K562 (cell line): ENCODE results near the gene TMEM204. TPM values are rescaled to one million over a fixed set of nuclear protein-coding genes. Genes with fewer than 3 reads are reported as not detected.
A peak's percentile ranks its signal among the peaks of the same experiment; 100 is the strongest.

Experiments used
- CREB1 ChIP-seq, 2 experiments: sonication (generic) in 1 of 2; formaldehyde crosslinking in 1 of 2; IDR thresholded peaks; 2 replicates each; pipeline versions ENCODE4 v1.6.1 to v1.8.0; 2012 to 2022; ENCODE audit warnings: inconsistent platforms in 1 of 2, mild to moderate bottlenecking in 1 of 2, missing genetic modification reagents in 1 of 2, moderate library complexity in 1 of 2
- FOXP1 ChIP-seq: sonication (generic); formaldehyde crosslinking; IDR thresholded peaks from 2 replicates; pipeline ENCODE4 v1.8.0; 2022; ENCODE audit warnings: mild to moderate bottlenecking, missing genetic modification reagents
- L3MBTL2 ChIP-seq: fragments of 450-650 bp; IDR thresholded peaks from 2 replicates; pipeline ENCODE4 v1.6.1; 2016; ENCODE audit warnings: mild to moderate bottlenecking, moderate library complexity
- LCOR ChIP-seq: sonication (generic); formaldehyde crosslinking; IDR thresholded peaks from 2 replicates; pipeline ENCODE4 v1.8.0; 2022; ENCODE audit warnings: mild to moderate bottlenecking, missing genetic modification reagents
- MEF2A ChIP-seq: IDR thresholded peaks from 2 replicates; pipeline ENCODE4 v1.6.1; 2011; ENCODE audit warnings: low read depth, mild to moderate bottlenecking, low read length, moderate library complexity; ENCODE audit not compliant: control insufficient read depth
- MGA ChIP-seq: fragments of 450-650 bp; IDR thresholded peaks from 2 replicates; pipeline ENCODE4 v1.6.1; 2016; ENCODE audit warnings: mild to moderate bottlenecking, moderate library complexity
- NR2C2 ChIP-seq, 2 experiments: fragments of 200-800 bp in 1 of 2; sonication (Bioruptor generic) in 1 of 2; sonication (generic) in 1 of 2; formaldehyde crosslinking in 1 of 2; IDR thresholded peaks; 2 replicates each; pipeline versions ENCODE4 v1.6.1 to v1.8.0; 2016 to 2022; ENCODE audit warnings: mild to moderate bottlenecking in 1 of 2, missing compliant biosample characterization in 1 of 2, missing genetic modification characterization in 1 of 2, missing genetic modification reagents in 1 of 2
- RBFOX2 ChIP-seq: fragments of 200-400 bp; formaldehyde crosslinking; IDR thresholded peaks from 2 replicates; pipeline ENCODE4 v1.6.1; 2017; ENCODE audit warnings: low read depth, mild to moderate bottlenecking, low read length, moderate library complexity
- SMAD4 ChIP-seq: fragments of 250-450 bp; sonication (Bioruptor Pico); conservative IDR thresholded peaks from 2 replicates; pipeline ENCODE4 v1.8.0; 2021; ENCODE audit warnings: inconsistent platforms, mild to moderate bottlenecking, moderate library complexity
- SPI1 ChIP-seq: IDR thresholded peaks from 2 replicates; pipeline ENCODE4 v1.6.1; 2011; ENCODE audit warnings: low read depth, low read length, control low read depth, borderline replicate concordance
- TSC22D4 ChIP-seq: fragments of 450-650 bp; IDR thresholded peaks from 2 replicates; pipeline ENCODE4 v1.6.1; 2016; ENCODE audit warnings: missing genetic modification characterization, missing biosample characterization, control low read depth
- polyA plus RNA-seq, 8 experiments: library from polyadenylated mRNA; depleted of rRNA in 4 of 8; stranded (reverse) in 5 of 8; unstranded in 3 of 8; fragments of >200 nt; fragmentation: Nextera tagmentation in 2 of 8; fragmentation: Illumina TruSeq in 1 of 8; extraction: Ambion mirVana in 2 of 8; extraction: Trizol in 1 of 8; gene quantifications; 2 replicates each; pipeline versions ENCODE4 v1.2.1 to v1.2.3, GENCODE V29; 2011 to 2014; ENCODE audit warnings: inconsistent platforms in 1 of 8, missing spikeins in 1 of 8
- total RNA-seq, 7 experiments: library from RNA; depleted of rRNA in 6 of 7; stranded (reverse); fragments of >200 nt in 6 of 7; fragmentation: Illumina TruSeq in 2 of 7; extraction: Trizol in 2 of 7; gene quantifications; 2 replicates each; pipeline versions ENCODE4 v1.2.1 to v1.2.3, GENCODE V29; 2011 to 2021; ENCODE audit warnings: low replicate concordance in 1 of 7
- TF ChIP-seq, protein P1 (sequence below): fragments of 200-800 bp; sonication (Bioruptor generic); IDR thresholded peaks from 2 replicates; pipeline ENCODE4 v1.6.1; 2017; ENCODE audit warnings: missing genetic modification characterization, missing compliant biosample characterization

TMEM204 gene
- total and polyA plus RNA-seq, 9 of the 15 experiments (the other 6 are each of a cell fraction or from before 2014, with no cell fraction given) = 0.04 to 0.18 TPM; not detected in 7

DNA sequence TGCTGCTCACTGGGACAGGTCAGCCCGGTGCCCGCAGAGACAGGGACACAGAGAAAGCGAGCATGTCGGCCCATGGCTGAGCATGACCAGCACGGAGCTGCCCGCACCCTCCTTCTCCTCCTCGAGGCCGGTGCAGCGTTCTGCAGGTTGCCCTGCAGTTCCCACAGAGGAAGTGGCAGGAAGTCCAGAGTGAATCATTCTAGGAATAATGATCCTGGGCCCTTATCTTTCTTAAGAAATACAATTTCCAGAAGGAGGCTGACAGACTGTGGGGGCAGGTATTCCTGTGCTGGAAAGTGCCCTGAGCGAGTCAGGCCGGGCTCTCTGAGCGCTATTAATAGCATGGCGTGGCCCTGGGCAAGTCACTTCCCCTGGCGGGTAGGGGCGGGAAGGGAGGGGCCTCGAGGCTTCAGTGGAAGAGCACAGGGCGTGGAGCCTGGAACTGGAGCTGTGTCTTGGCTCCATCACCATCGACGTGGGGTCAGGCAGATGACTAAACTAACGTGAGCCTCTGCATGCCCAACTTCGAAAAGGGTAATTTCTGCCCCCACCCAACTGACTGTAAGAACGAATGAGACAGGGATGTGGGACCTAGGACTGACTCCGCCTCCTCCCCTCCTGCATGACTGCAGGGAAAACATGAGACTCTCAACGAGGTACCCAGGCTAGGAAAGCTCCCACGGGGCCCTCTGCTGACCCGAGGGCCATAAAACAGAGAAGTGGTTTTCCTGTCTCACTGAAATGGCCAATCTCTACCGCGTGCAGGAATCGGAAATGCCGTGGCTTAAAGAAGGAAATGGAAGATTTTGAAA lies 9.8 kb downstream of the TMEM204 start (continued):
- TF ChIP-seq, protein P1, sequence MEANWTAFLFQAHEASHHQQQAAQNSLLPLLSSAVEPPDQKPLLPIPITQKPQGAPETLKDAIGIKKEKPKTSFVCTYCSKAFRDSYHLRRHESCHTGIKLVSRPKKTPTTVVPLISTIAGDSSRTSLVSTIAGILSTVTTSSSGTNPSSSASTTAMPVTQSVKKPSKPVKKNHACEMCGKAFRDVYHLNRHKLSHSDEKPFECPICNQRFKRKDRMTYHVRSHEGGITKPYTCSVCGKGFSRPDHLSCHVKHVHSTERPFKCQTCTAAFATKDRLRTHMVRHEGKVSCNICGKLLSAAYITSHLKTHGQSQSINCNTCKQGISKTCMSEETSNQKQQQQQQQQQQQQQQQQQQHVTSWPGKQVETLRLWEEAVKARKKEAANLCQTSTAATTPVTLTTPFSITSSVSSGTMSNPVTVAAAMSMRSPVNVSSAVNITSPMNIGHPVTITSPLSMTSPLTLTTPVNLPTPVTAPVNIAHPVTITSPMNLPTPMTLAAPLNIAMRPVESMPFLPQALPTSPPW = peak; percentile 76
- TF ChIP-seq NR2C2 (CRISPR knock-in tag; IDR thresholded peaks at IDR 0.05) (no peak), NR2C2 (tag; IDR thresholded peaks at IDR 0.05) (peak; percentile 23; the same call in 1 of the 2 replicates), RBFOX2 (peak; percentile 25; the same call in 1 of the 2 replicates), MEF2A (peak; percentile 82; the same call in 1 of the 2 replicates), CREB1 (IDR thresholded peaks at IDR 0.05) (no peak), CREB1 (CRISPR knock-in tag; IDR thresholded peaks at IDR 0.05) (peak; percentile 25; the same call in 1 of the 2 replicates), LCOR (0 out of 2 replicates have a peak, but pooled peaks have one; percentile 32), SMAD4 (peak; percentile 57; the same call in 1 of the 2 replicates), SPI1 (peak; percentile 75; the same call in 1 of the 2 replicates), FOXP1 (CRISPR knock-in tag) (no peak), TSC22D4 (no peak), MGA (peak; percentile 60), L3MBTL2 (peak; percentile 75)
